B cell (primary cell): ENCODE results near the gene TMEM232. TPM values are rescaled to one million over a fixed set of nuclear protein-coding genes. Genes with fewer than 3 reads are reported as not detected.

Experiments
- ATAC-seq: fragments of 200-7000 bp; cut with Tn5 transposase; one replicate; pipeline ENCODE4 v1.10.0; 2021; ENCODE audit warnings: low read depth, mild to moderate bottlenecking, moderate number of reproducible peaks, moderate library complexity
- CTCF ChIA-PET: fragments of 350-600 bp; sonication (Branson Sonifier 250); formaldehyde crosslinking; loops from one replicate; lab custom pipeline; 2021; ENCODE audit warnings: antibody characterized with exemption, inconsistent platforms; lab: Charles Lee
- POLR2A ChIA-PET: fragments of 350-600 bp; sonication (Branson Sonifier 250); formaldehyde crosslinking; loops from one replicate; lab custom pipeline; 2021; ENCODE audit warnings: antibody characterized with exemption; lab: Charles Lee
- DNase-seq: peaks from one replicate; pipeline ENCODE4 v3.0.0; 2013
- H2AFZ ChIP-seq: 2 replicates; pipeline ENCODE4 v1.6.1; 2012; ENCODE audit warnings: mild to moderate bottlenecking, low read depth, low read length; ENCODE audit not compliant: insufficient read depth, poor library complexity, severe bottlenecking
- H3K27ac ChIP-seq, 2 donors: 1 replicate in 1 of 2; 2 replicates in 1 of 2; pipeline ENCODE4 v1.5.1; 2012 to 2013; ENCODE audit warnings: low read length in 2 of 2, mild to moderate bottlenecking in 2 of 2, moderate library complexity in 1 of 2
- H3K27me3 ChIP-seq, 4 experiments: fragments of 200-600 bp in 1 of 4; sonication (generic) in 1 of 4; replicated peaks in 1 of 4; 1 replicate in 2 of 4; 2 replicates in 2 of 4; pipeline versions ENCODE4 v1.6.1 to v1.7.0; 2013 to 2016; ENCODE audit warnings: low read length in 3 of 4, mild to moderate bottlenecking in 2 of 4, mixed read lengths in 1 of 4, moderate library complexity in 1 of 4; ENCODE audit not compliant: insufficient read depth in 4 of 4, control insufficient read depth in 3 of 4; ENCODE audit errors: control extremely low read depth in 1 of 4
- H3K36me3 ChIP-seq, 2 experiments: replicated peaks in 1 of 2; 1 replicate in 1 of 2; 2 replicates in 1 of 2; pipeline versions ENCODE4 v1.6.1 to v1.7.1; 2013; ENCODE audit warnings: low read length in 1 of 2; ENCODE audit not compliant: insufficient read depth in 2 of 2, control insufficient read depth in 1 of 2; ENCODE audit errors: control extremely low read depth in 1 of 2, extremely low read depth in 1 of 2
- H3K4me1 ChIP-seq, 2 donors: fragments of 200-600 bp in 1 of 2; sonication (generic) in 1 of 2; 1 replicate in 1 of 2; 2 replicates in 1 of 2; pipeline versions ENCODE4 v1.5.1 to v1.6.1; 2013 to 2017; ENCODE audit warnings: low read length in 2 of 2; ENCODE audit not compliant: control insufficient read depth in 2 of 2, insufficient read depth in 2 of 2
- H3K4me2 ChIP-seq: replicated peaks from 2 replicates; pipeline ENCODE3; 2012; ENCODE audit warnings: mild to moderate bottlenecking, low read depth, low read length; ENCODE audit not compliant: poor library complexity, severe bottlenecking
- H3K4me3 ChIP-seq, 5 experiments: fragments of 200-600 bp in 1 of 5; sonication (generic) in 1 of 5; 1 replicate in 3 of 5; 2 replicates in 2 of 5; pipeline versions ENCODE4 v1.5.1 to v1.7.0; 2011 to 2016; ENCODE audit warnings: low read length in 4 of 5, mild to moderate bottlenecking in 4 of 5, low read depth in 2 of 5, control low read depth in 1 of 5, moderate library complexity in 1 of 5; ENCODE audit not compliant: insufficient read depth in 1 of 5; ENCODE audit errors: control extremely low read depth in 1 of 5, extremely low read depth in 1 of 5
- H3K79me2 ChIP-seq: fragments of 200-600 bp; sonication (generic); one replicate; pipeline ENCODE4 v1.6.0; 2016; ENCODE audit warnings: low read length; ENCODE audit not compliant: control insufficient read depth, insufficient read depth
- H3K9ac ChIP-seq: fragments of 200-600 bp; sonication (generic); 2 replicates; pipeline ENCODE4 v1.6.1; 2017; ENCODE audit warnings: mild to moderate bottlenecking, low read length, moderate library complexity
- H3K9me3 ChIP-seq, 3 donors: one replicate each; pipeline versions ENCODE4 v1.6.1 to v1.7.1; 2013; ENCODE audit warnings: low read length in 2 of 3; ENCODE audit not compliant: control insufficient read depth in 2 of 3, insufficient read depth in 1 of 3; ENCODE audit errors: control extremely low read depth in 1 of 3
- H4K20me1 ChIP-seq: 2 replicates; pipeline ENCODE4 v1.6.0; 2012; ENCODE audit warnings: mild to moderate bottlenecking, low read length; ENCODE audit not compliant: insufficient read depth, control insufficient read depth, poor library complexity, severe bottlenecking
- H3K27ac Mint-ChIP-seq: one replicate; pipeline ENCODE4 v1.8.0; 2021; ENCODE audit warnings: mixed read lengths
- H3K27me3 Mint-ChIP-seq: one replicate; pipeline ENCODE4 v1.8.0; 2021; ENCODE audit warnings: mixed read lengths
- H3K4me1 Mint-ChIP-seq: one replicate; pipeline ENCODE4 v1.8.0; 2021; ENCODE audit warnings: mixed read lengths
- H3K4me3 Mint-ChIP-seq: one replicate; pipeline ENCODE4 v1.8.0; 2021; ENCODE audit warnings: mixed read lengths
- H3K9me3 Mint-ChIP-seq: one replicate; pipeline ENCODE4 v1.8.0; 2022; ENCODE audit warnings: mixed read lengths; ENCODE audit not compliant: insufficient read depth
- EZH2 ChIP-seq: IDR thresholded peaks from 2 replicates; pipeline ENCODE4 v1.6.1; 2012; ENCODE audit warnings: borderline replicate concordance, low read depth, mild to moderate bottlenecking, moderate library complexity, low read length; ENCODE audit not compliant: insufficient read depth, poor library complexity, severe bottlenecking
- WGBS: methylation state at CpG from one replicate; pipeline ENCODE4 v1.1.5; 2013; ENCODE audit warnings: missing lambda C conversion rate; ENCODE audit not compliant: insufficient coverage; 5-methylcytosine and 5-hydroxymethylcytosine counted together
- intact Hi-C: fragments of 100-400 bp; cut with micrococcal nuclease; formaldehyde crosslinking; loops from one replicate; pipeline ENCODE4 v1.10.0; 2022
- polyA plus RNA-seq: library from polyadenylated mRNA; depleted of rRNA; stranded (reverse); fragments of >200 nt; gene quantifications from 2 replicates; pipeline ENCODE4 v1.2.3, GENCODE V29; 2012
- total RNA-seq, 2 donors: library from RNA; stranded (reverse); fragments of 120-200 nt in 1 of 2; gene quantifications; 1 replicate in 1 of 2; 2 replicates in 1 of 2; pipeline versions ENCODE4 v1.2.3 to v1.2.4, GENCODE V29; 2013 to 2022
- TF ChIP-seq, protein P1 (sequence below): fragments of 200-600 bp; IDR thresholded peaks from one replicate; pipeline ENCODE4 v1.8.0; 2022; ENCODE audit warnings: antibody characterized with exemption, mild to moderate bottlenecking

Gene TMEM232
- total and polyA plus RNA-seq, 2 donors (not counting 1 experiment from before 2014, with no cell fraction given): 0.49 to 2.9 TPM

DNA sequence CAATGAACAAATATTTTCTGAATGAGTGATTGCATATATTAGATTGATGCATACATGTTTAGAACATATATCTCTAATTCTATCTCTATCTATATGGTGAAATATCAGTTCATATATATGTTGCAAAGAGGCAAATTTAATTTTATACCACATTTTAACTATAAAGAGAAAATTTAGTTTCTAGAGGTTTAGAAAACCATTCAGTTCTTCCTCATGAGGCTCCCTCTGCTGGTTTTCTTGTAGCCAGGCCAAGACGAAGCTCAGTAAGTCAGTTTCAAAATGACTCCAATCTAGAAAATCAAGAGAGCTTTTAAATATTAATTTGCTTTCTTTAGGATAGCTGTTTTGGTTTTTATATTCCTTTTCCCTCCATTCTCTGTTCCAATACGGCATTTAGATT lies 312.1 kb downstream of the TMEM232 start:
- intact Hi-C loops: no loop called here
- Histone ChIP-seq H3K4me2 (no peak overlapping the region), H3K4me3 (no peak overlapping the region), H3K9ac (no peak overlapping the region), H3K27ac (no peak overlapping the region), H3K27me3 (no peaks in the 10 kb centered on the region), H3K36me3 (no peaks in the 10 kb centered on the region), H3K9me3 (no peaks in the 10 kb centered on the region), H3K4me1 (no peaks in the 10 kb centered on the region), H2AFZ (no peak overlapping the region), H4K20me1 (no peaks in the 10 kb centered on the region), H3K79me2 (no peaks in the 10 kb centered on the region)
- Mint-ChIP-seq H3K27ac (no peak overlapping the region), H3K9me3 (no peaks in the 10 kb centered on the region), H3K27me3 (no peaks in the 10 kb centered on the region), H3K4me3 (no peak overlapping the region), H3K4me1 (no peaks in the 10 kb centered on the region)
- ATAC-seq (no peak), DNase-seq (no peak)
- POLR2A ChIA-PET: no interaction called here
- no CpG with 5 or more reads among the region's 2 CpGs for WGBS
- CTCF ChIA-PET: no interaction called here
- no peak for TF ChIP-seq EZH2
- TF ChIP-seq, protein P1, sequence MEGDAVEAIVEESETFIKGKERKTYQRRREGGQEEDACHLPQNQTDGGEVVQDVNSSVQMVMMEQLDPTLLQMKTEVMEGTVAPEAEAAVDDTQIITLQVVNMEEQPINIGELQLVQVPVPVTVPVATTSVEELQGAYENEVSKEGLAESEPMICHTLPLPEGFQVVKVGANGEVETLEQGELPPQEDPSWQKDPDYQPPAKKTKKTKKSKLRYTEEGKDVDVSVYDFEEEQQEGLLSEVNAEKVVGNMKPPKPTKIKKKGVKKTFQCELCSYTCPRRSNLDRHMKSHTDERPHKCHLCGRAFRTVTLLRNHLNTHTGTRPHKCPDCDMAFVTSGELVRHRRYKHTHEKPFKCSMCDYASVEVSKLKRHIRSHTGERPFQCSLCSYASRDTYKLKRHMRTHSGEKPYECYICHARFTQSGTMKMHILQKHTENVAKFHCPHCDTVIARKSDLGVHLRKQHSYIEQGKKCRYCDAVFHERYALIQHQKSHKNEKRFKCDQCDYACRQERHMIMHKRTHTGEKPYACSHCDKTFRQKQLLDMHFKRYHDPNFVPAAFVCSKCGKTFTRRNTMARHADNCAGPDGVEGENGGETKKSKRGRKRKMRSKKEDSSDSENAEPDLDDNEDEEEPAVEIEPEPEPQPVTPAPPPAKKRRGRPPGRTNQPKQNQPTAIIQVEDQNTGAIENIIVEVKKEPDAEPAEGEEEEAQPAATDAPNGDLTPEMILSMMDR: no peak

DNA sequence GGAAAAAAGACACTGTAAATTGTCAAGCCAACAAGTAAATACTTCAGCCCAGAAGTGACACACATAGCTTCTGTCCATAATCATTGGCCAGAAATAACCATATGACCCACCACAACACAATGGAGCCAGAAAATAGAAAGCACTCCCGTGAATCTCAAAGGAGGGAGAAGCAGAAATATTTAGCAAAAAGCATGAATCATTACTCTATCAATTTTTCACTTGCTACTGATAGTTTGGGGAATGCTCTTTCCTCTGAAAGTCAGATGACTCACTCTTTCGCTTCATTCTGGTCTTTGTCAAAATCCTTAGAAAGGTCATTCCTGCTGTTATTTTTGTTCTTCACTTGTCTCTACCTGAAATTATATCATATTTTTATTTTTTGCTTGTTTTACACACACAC lies 312.6 kb downstream of the TMEM232 start:
- Mint-ChIP-seq H3K27ac (no peak overlapping the region), H3K9me3 (no peaks in the 10 kb centered on the region), H3K27me3 (no peaks in the 10 kb centered on the region), H3K4me1 (no peaks in the 10 kb centered on the region), H3K4me3 (no peak overlapping the region)
- no peaks in the 10 kb centered on the region for H4K20me1 ChIP-seq
- H3K4me2 ChIP-seq: no peak overlapping the region
- no peak overlapping the region for H3K27ac ChIP-seq
- no CpG with 5 or more reads among the region's 2 CpGs for WGBS
- ChIA-PET CTCF (no interaction called here), POLR2A (no interaction called here)
- no peaks in the 10 kb centered on the region for H3K4me1 ChIP-seq
- DNase-seq: no peak
- no peak overlapping the region for H2AFZ ChIP-seq
- no peaks in the 10 kb centered on the region for H3K36me3 ChIP-seq
- H3K79me2 ChIP-seq: no peaks in the 10 kb centered on the region
- no peak overlapping the region for H3K4me3 ChIP-seq
- no peak for ATAC-seq
- intact Hi-C loops: no loop called here
- H3K27me3 ChIP-seq: no peaks in the 10 kb centered on the region
- TF ChIP-seq, protein P1: no peak
- no peak for TF ChIP-seq EZH2
- no peak overlapping the region for H3K9ac ChIP-seq
- no peaks in the 10 kb centered on the region for H3K9me3 ChIP-seq
